ENCODE results near the gene U2AF1L4. TPM values are rescaled to one million over a fixed set of nuclear protein-coding genes. Genes with fewer than 3 reads are reported as not detected.

Gene U2AF1L4
- polyA plus RNA-seq, 3 donors = 13.2 to 30.3 (median 28.8) TPM

GRCh38 chr19:35720163-35720524 is 25.1 kb downstream of the U2AF1L4 start:
- H3K27ac ChIP-seq (ENCODE audit: low read depth, low read length) = no peak overlapping the region
- WGBS, 3 donors = 81 to 89% (median 88%) methylated on average over 9 of the region's 9 CpGs

- H3K27ac ChIP-seq (ENCODE audit: low read depth, low read length) = no peak overlapping the region
- 75 to 90% (median 89%) methylated on average over 32 of the region's 32 CpGs for WGBS, 3 donors
Observed at GRCh38 chr19:35719402-35720162, 25.6 kb downstream of the U2AF1L4 start.

DNA sequence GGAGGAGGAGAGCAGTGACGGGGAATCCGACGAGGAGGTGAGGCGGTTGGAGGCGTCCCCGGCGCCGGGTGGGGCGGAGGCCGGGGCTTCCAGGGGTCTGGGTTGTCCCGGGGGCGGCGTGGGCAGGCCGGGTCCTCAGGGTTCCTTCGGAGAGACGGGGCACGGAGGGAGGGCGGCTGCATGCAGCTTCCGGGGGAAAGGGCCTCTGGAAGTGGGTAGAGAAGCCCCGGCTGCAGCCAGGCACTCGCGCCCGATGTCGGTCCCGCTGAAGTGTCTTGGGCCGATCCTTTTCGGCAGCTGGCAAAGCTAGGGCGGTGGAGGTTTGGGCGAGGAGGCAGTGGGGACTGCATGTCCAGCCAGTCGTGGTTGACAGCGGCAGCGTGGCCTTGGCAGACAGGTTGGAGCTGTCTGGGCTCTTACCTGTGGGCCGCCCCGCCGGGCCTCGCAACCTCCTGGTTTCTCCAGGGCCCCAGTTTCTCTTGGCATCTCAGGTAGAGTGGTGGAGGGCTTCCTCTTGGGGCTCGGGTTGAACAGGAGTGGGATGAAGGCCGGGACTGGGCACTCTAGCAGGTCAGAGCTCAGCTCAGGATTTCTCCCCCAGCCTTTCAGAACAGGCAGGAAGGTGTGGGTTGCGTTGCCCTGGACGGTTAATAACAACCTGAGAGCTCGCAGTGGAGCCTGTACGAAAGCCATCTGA is 26.7 kb downstream of the U2AF1L4 start:
- 1% methylated on average over 37 to 42 of the region's 42 CpGs for WGBS, 3 donors
- peak overlapping the region; percentile 76 for H3K27ac ChIP-seq (ENCODE audit: low read depth, low read length)

- WGBS, 3 donors = 0 to 1% (median 1%) methylated on average over 27 to 101 of the region's 109 CpGs
Observed at GRCh38 chr19:35717665-35718344, 27.4 kb downstream of the U2AF1L4 start, which contains the start of gene KMT2B. TSS of gene KMT2B (plus strand) at chr19:35718003. CDS start at chr19:35718019, 16 bp downstream.

GRCh38 chr19:35716801-35717664 is 28.2 kb downstream of the U2AF1L4 start:
- 0 to 1% (median 1%) methylated on average over 68 to 77 of the region's 77 CpGs for WGBS, 3 donors
- no peak overlapping the region for H3K27ac ChIP-seq (ENCODE audit: low read depth, low read length)

More at GRCh38 chr19:35717665-35718344, 27.4 kb downstream of the U2AF1L4 start, which contains the start of gene KMT2B:
- H3K27ac ChIP-seq (ENCODE audit: low read depth, low read length) = peak within 1 kb of the TSS; percentile 76

DNA sequence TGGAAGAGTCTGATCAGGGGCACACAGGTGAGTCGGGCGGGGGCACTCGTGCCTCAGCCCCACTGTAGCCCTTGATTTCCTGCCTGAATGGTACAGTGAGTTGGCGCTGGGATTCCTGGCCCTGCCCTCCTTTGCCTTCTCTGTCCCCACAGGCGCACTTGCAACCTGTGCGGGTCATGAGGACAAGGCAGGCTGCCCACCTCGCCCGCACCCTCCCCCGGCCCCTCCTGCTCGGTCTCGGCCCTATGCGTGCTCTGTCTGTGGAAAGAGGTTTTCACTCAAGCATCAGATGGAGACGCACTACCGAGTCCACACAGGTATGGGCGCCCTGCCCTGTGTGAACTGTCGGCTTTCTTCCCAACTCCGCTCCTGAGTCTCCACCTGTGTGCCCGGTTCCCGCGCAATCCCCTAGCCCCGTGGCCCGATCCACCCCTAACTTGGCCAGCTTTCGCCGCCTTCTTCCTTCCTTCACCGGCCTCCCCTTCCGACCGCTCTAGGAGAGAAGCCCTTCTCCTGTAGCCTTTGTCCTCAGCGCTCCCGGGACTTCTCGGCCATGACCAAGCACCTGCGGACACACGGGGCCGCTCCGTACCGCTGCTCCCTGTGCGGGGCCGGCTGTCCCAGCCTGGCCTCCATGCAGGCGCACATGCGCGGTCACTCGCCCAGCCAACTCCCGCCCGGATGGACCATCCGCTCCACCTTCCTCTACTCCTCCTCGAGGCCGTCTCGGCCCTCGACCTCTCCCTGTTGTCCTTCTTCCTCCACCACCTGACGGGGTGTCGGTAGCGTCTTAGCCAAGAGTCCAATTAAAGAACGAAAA is 29.0 kb downstream of the U2AF1L4 start:
- no peak overlapping the region for H3K27ac ChIP-seq (ENCODE audit: low read depth, low read length)
- WGBS, 3 donors = 2 to 3% (median 3%) methylated on average over 52 of the region's 52 CpGs

GRCh38 chr19:35715355-35715809 is 29.8 kb downstream of the U2AF1L4 start:
- H3K27ac ChIP-seq (ENCODE audit: low read depth, low read length) = no peak overlapping the region
- WGBS, 3 donors = 76 to 85% (median 81%) methylated on average over 5 to 7 of the region's 7 CpGs

GRCh38 chr19:35714601-35715354 is 30.4 kb downstream of the U2AF1L4 start:
- no peak overlapping the region for H3K27ac ChIP-seq (ENCODE audit: low read depth, low read length)

DNA sequence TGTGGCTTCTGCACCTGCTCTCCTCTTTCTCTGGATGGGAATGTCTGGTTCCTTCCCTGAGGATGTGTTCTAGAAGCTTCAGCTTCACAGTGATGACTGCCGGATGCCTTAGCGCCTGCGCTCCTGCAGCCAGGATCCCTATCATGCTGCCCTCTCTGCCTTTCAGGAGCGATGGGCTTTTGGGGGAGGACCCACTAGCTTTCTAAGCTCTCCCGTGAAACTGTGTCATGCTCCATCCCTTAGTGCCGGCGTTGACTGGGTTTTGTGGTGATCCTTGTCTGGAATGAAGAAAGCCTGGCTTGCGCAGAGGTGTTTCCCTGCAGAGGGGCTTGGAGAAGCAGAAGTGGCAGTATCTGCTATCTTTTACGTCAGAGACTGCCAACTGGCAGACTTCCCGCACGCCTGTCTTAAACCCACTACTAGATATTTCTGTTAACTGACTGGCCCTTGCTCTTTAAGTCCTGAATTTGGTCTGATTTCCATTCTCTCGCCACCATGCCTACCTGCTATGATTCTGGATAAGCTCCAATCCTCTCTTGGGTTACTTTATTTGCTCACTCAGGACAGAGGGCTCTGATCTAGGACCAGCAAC is 31.2 kb downstream of the U2AF1L4 start:
- H3K27ac ChIP-seq (ENCODE audit: low read depth, low read length) = no peak overlapping the region
- 72 to 84% (median 79%) methylated on average over 12 of the region's 12 CpGs for WGBS, 3 donors

More at GRCh38 chr19:35714601-35715354, 30.4 kb downstream of the U2AF1L4 start:
- WGBS, 3 donors = 75 to 79% (median 79%) methylated on average over 13 to 14 of the region's 14 CpGs

DNA sequence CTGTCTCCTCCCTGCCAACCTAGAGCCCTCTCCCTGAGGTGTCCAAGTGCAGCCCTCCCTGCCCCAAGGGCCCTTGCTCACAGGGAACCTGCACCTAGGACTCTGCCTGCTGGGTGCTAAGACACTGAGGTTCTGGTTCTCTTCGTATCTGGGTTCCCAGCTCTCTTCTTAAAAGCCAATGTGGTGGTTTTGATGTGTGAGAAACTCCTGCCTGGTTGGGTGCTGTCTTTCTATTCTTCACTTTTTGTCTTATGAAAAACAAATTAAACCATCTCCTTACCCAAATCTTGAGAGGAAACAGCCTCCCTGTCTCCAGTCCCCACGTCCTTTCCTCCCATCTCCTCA is 31.7 kb downstream of the U2AF1L4 start:
- no peak overlapping the region for H3K27ac ChIP-seq (ENCODE audit: low read depth, low read length)
- WGBS, 3 donors = 65 to 79% (median 76%) methylated on average over 2 of the region's 2 CpGs

DNA sequence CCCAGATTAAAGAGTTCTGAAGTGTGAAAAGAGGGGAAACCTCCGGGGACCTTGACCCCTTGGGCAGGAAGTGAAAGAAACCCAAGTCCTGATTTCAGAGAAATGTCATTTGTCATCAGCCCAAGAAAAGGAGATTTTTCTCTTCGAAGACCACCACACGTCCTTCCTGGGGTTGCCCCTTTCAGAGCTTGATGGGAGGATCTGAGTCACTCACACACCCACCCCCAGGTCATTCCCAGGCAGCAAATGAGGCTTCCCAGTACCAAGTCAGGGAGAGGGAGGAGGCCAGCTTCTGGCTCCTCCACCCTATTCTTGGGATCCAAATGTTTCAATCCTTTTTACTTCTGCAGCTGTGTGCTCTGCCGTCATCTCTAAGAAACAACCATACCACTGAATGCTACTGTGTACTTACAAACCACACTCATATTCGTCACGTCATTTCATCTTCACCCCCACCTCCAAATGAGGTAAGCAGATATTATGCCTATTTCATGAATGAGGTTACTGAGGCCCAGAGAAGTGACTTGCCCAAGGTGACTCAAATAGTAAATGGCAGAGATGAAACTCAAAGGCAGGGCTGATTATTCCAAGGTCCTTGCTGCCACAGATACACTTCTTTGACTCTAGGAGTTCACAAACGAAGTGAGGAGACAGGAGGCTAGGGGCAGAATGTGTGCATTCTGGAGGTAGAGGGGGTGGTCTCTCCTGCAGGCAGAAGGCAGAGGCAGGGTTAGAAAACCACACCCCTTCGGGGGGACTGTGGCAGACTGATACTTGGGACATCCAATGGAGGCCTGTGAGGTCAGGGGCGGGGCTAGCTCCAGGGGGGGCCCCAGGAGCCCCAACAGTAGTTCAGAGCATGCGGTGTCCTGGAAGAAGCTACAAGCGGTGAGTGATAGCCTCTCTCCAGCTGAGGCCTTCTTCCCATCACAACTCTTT is 32.4 kb downstream of the U2AF1L4 start:
- WGBS, 3 donors = 71 to 79% (median 77%) methylated on average over 11 of the region's 11 CpGs
- H3K27ac ChIP-seq (ENCODE audit: low read depth, low read length) = no peak overlapping the region

DNA sequence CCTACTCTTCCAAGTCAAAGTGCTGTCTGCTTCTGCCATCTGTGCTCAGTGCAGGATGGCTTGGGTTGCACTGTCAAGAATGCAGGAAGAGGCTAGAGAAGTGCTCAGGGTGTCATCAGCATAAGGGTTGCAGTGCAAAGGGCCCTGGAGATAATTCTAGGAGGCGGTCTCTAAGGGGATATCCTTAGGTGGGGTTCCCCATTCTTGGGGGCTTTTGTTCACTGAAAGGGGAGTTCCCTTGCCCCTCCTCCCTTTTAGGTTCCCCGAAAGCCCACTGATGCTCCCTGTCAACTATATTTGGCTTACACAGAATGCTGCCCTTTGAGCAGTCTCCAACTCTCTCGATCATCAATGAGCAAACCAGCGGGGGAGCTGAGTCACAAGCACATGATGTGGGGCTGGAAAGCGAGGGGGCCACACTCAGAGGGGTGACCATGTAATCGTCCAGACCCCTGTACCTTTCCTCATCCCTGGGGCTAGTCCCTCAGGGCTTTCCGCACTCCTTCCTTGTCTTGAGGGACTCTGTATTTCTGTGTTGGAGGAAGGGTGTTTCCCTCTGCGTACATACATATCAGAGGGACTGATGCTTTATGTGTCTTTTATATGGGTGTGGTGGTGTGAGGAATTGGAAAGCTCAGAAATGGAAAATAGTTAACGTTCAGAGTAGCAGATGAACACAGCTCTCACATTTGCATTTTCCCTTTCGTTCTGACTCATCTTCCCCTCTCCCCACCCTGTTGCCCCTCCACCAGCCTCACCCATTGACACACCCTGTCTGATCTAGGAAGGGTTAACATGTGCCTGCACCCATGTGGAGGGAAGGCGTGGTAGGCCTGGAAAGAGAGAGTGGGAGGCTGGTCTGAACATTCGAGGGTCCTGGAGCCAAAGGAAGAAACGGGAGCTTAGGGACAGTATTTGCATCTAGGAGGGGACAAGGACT is 34.2 kb downstream of the U2AF1L4 start:
- WGBS, 3 donors = 53 to 64% (median 62%) methylated on average over 13 of the region's 13 CpGs
- no peak overlapping the region for H3K27ac ChIP-seq (ENCODE audit: low read depth, low read length)

DNA sequence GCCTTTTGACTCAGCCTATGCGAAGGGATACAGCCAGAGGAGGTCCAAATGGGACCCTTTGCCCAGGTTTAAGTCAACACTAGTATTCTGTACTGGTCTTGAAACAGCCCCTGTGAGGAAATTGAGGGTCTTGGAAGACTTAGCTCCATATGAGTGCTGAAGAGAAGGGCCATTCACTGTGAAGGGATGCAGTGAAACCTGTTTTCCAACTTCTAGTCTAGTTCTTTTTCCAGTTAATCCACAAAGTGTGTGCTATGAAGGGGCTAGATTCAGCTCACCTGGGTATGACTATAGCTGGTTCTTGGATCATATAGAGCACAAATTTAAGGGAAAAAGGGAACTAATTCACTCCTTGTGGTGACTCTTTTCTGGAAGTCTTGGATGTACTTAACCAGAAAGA is 36.8 kb downstream of the U2AF1L4 start:
- 92 to 94% (median 93%) methylated on average over 1 of the region's 1 CpG for WGBS, 3 donors
- H3K27ac ChIP-seq (ENCODE audit: low read depth, low read length) = no peak overlapping the region

- WGBS, 3 donors = 26 to 31% (median 29%) methylated on average over 24 of the region's 24 CpGs
- H3K27ac ChIP-seq (ENCODE audit: low read depth, low read length) = no peak within 1 kb of the TSS
Observed at GRCh38 chr19:35704218-35704617, 41.0 kb downstream of the U2AF1L4 start, which contains the start of gene ZBTB32. TSS of gene ZBTB32 (plus strand) at chr19:35704558. CDS start at chr19:35714627, 10,069 bp downstream.

Measured in adipose tissue (tissue), 3 donors.